Neural progenitor cell (in vitro differentiated cells): ENCODE measurements around the gene NMB.

Source experiments
- CTCF ChIP-seq: fragments of 200-600 bp; sonication (generic); IDR thresholded peaks from 2 replicates; pipeline ENCODE4 v1.5.1; 2017; ENCODE audit warnings: antibody characterized with exemption, mild to moderate bottlenecking
- EZH2 ChIP-seq: fragments of 200-600 bp; sonication (generic); IDR thresholded peaks from 2 replicates; pipeline ENCODE4 v1.6.1; 2017; ENCODE audit warnings: antibody characterized with exemption, mild to moderate bottlenecking, moderate library complexity
- EZH2phosphoT487 ChIP-seq: fragments of 200-600 bp; sonication (generic); IDR thresholded peaks from 2 replicates; pipeline ENCODE4 v1.6.1; 2017; ENCODE audit warnings: antibody characterized with exemption

DNA sequence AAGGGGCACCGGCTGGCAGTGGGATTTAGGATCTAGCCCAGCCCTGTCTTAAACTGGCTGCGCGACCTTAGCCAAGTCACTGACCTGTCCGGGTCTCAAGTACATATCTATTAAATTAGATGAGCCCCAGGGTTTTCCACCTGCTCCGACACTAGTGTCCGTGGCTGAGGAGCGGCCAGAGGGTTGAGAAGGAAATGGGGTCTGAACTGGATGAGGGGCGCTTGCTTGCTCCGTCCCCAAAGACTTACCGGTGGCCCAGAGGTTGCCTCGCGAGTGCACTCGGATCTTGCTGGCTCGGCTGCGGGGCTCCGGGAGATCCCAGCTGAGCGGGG, 285 bp downstream of the NMB start:
- TF ChIP-seq CTCF, result no peak
- TF ChIP-seq EZH2phosphoT487, result no peak
- TF ChIP-seq EZH2, result no peak
